ENCODE measurements around the gene NAP1L4.

DNA sequence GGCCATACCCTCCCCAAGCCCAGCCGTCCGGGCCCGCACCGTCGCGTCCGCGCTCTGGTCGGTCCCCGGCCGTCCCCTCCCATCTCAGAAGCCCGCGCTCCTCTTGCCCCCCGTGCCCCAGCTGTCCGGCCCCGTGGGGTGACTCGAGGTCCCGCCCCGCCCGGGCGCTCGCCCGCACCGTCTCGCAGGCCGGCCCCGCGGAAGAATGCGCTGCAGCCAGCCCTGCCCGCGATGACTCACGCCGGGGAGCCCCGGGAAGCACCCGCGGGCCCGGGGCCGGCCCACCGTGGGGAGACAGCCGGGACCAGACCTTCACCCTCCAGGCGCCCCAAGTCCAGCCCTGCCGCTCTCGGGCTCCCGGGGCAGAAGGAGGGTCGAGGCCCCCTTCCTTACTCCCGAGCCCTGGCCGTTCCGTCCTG lies 62.6 kb downstream of the NAP1L4 start:
- no peak for TF ChIP-seq GATA3 (IDR thresholded peaks at IDR 0.05; ENCODE audit: low read depth, low read length)
- TF ChIP-seq GATA2 (IDR thresholded peaks at IDR 0.05; ENCODE audit: low read depth, low read length): no peak
